GM13977 (cell line): Measurements from ENCODE around the gene KLRF1.

Source experiments
- DNase-seq: peaks from one replicate; pipeline ENCODE4 v3.0.0; 2012; ENCODE audit warnings: low spot score
- in situ Hi-C: fragments of 300-500 bp; cut with MboI; formaldehyde crosslinking; loops from one replicate; pipeline ENCODE4 v1.12.0; 2022; ENCODE audit warnings: low sequenced_read_pairs, low pct_unique_long_range_greater_than_20kb, mixed read lengths, inconsistent platforms; ENCODE audit not compliant: unreplicated experiment
- TF ChIP-seq, protein P1 (sequence below): IDR thresholded peaks from 2 replicates; pipeline ENCODE4 v1.5.1; 2012; ENCODE audit warnings: mild to moderate bottlenecking, control low read depth; ENCODE audit not compliant: insufficient read depth; ENCODE audit errors: extremely low read depth, missing control alignments

The KLRF1 gene

DNA sequence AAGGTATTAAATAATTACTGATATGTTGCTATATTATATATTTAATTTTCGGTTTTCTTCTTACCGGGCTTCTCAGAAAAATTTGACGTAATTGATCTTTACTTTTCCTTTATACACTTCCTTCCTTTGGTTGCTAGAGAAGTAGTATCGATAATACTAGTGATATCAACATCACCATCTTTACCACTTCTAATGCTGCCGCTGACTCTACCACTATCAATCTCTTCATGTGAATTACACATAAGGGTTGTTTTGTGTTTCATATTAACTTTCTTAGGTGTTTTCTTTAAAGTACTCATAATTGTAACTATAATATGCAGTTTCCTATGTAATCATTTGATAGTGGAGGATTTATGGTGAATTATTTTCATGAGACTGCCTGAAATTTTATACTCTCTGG lies 30.9 kb upstream of the KLRF1 start:
- DNase-seq, result no peak
- in situ Hi-C loops, result no loop called here
- TF ChIP-seq, protein P1, sequence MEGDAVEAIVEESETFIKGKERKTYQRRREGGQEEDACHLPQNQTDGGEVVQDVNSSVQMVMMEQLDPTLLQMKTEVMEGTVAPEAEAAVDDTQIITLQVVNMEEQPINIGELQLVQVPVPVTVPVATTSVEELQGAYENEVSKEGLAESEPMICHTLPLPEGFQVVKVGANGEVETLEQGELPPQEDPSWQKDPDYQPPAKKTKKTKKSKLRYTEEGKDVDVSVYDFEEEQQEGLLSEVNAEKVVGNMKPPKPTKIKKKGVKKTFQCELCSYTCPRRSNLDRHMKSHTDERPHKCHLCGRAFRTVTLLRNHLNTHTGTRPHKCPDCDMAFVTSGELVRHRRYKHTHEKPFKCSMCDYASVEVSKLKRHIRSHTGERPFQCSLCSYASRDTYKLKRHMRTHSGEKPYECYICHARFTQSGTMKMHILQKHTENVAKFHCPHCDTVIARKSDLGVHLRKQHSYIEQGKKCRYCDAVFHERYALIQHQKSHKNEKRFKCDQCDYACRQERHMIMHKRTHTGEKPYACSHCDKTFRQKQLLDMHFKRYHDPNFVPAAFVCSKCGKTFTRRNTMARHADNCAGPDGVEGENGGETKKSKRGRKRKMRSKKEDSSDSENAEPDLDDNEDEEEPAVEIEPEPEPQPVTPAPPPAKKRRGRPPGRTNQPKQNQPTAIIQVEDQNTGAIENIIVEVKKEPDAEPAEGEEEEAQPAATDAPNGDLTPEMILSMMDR, result no peak

DNA sequence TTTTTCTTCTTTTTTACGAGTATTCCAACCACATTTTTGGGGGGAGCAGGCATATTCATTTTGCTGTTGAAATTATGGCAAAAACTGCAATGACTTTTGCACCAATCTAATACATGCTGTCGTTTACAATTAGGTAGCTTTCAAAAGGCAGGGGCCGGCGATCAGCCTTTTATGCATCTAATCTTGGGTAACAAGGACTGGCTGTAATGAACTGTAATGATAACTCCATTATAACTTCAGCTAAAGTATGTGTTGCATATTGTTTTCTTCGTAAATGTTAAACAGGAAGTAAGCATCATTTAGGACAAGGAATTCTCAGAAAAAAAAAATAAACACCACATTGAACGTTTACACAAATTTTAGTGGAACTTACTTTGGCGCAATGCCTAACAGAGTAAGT lies 30.3 kb upstream of the KLRF1 start:
- in situ Hi-C loops, result no loop called here
- no peak for DNase-seq
- TF ChIP-seq, protein P1, result no peak

DNA sequence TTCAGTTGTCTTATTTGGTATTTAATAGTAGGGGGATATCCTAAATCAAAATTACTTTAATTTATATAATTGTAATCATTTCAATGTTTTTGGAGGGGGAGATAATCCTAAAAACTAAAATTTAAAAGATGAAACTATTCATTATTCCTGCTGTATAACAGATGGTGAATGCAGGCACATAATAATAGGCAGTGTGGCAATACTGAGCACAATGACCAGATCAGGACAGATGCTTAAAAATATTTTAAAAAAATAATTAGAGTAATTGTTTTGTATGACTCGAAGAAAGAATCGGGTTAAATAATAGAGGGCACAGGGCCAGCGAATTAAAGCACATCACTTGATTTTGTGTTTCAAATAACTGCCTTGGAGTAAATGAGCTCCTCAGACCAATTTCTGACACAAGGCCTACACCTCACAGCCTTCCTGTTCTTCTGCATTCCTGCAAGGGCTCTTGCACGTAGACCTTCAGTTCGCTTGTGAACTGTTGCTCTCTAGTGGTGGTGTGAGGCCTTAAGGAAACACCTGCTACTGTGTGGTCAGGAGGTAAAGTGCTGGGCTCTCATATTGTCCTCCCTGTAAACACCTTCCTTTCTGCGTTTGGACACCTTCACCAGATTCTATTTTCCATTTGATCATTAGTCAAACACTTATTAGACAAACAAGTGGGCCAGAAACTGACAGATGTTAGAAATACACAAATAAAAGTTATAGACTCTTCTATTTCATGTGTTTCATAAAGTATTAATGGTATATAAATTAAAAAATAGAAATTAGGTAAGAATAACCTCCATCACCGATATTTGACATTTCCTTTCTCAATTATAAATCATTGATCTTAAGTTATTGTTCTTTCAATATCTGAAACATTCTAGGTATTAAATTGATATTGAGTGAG lies 29.3 kb upstream of the KLRF1 start:
- TF ChIP-seq, protein P1, result peak; percentile 85
- DNase-seq, result no peak
- in situ Hi-C loops, result no loop called here

DNA sequence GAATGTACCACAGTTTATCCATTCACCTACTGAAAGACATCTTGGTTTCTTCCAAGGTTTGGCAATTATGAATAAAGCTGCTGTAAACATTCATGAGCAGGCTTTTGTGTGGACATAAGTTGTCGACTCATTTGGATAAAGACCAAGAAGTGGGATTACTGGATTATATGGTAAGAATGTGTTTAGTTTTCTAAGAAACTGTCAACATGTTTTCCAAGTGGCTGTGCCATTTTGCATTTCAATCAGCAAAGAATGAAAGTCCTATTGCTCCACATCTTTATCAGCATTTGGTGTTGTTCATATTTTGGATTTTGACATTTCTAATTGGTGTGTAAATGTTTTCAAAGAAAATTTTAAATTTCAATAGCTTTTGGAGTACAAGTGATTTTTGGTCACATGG lies 27.3 kb upstream of the KLRF1 start:
- in situ Hi-C loops, result loop anchor here (5.0 kb wide), 1 partner anchor 48 kb away; no protein-coding TSS in a partner anchor
- TF ChIP-seq, protein P1, result no peak
- DNase-seq, result no peak

DNA sequence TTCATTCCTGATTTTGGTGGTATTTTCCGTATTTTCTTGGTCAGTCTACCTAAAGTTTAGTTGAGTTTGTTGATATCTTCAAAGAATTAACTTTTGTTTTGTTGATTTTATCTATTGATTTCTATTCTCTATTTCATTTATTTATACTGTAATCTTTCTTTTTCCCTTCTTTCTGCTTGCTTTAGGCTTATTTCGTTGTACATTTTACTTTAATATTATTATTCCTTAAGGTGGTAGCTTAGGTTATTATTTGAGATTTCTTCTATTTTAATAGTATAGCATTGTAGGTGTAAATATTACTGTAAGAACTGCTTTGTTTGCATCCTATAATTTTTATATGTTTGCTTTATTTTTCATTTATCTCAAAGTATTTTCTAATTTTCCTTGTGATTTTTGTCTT lies 21.4 kb upstream of the KLRF1 start:
- no peak for DNase-seq
- in situ Hi-C loops, result no loop called here
- TF ChIP-seq, protein P1, result no peak

DNA sequence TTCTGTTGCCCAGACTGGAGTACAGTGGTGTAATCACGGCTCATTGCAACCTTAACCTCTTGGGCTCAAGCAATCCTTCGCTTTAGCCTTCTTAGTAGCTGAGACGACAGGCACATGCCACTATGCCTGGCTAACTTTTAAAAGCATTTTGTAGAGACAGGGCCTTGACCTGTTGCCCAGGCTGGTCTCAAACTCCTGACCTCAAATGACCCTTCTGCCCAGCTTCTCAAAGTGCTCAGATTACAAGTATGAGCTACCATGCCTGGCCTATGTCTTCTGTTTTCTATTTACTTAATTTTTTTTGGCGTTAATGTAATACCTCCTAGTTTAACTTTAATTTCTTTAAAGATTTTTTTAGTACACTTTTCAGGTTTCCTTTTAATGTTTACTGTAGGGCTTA lies 20.6 kb upstream of the KLRF1 start:
- TF ChIP-seq, protein P1, result no peak
- no peak for DNase-seq
- in situ Hi-C loops, result no loop called here

DNA sequence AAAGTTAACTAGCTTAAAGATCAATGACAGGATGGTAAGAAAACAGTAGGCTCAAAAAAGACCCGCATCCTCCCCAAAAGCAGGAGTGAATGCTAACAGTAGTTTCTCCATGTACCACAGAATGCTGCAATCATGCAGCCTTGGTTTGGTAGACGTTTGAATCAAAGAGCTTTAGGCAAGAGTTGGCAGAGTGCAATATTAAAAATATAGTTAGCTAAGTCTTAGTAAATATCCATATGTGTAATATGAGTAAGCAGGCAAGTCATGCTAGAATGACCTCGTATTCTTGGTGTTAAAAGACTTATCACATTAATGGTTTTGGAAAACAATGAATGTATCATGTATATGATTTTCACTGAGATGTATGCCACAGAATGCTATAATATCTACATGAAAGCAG lies 18.8 kb upstream of the KLRF1 start:
- in situ Hi-C loops, result no loop called here
- TF ChIP-seq, protein P1, result no peak
- no peak for DNase-seq
